Measurements from ENCODE around the gene NEAT1. TPM values are rescaled to one million over a fixed set of nuclear protein-coding genes. Genes with fewer than 3 reads are reported as not detected.

NEAT1 gene
- total and polyA plus RNA-seq, 9 of the 15 experiments (the other 6 are each of a cell fraction or from before 2014, with no cell fraction given) = 20.1 to 389 (median 62.8) TPM

DNA sequence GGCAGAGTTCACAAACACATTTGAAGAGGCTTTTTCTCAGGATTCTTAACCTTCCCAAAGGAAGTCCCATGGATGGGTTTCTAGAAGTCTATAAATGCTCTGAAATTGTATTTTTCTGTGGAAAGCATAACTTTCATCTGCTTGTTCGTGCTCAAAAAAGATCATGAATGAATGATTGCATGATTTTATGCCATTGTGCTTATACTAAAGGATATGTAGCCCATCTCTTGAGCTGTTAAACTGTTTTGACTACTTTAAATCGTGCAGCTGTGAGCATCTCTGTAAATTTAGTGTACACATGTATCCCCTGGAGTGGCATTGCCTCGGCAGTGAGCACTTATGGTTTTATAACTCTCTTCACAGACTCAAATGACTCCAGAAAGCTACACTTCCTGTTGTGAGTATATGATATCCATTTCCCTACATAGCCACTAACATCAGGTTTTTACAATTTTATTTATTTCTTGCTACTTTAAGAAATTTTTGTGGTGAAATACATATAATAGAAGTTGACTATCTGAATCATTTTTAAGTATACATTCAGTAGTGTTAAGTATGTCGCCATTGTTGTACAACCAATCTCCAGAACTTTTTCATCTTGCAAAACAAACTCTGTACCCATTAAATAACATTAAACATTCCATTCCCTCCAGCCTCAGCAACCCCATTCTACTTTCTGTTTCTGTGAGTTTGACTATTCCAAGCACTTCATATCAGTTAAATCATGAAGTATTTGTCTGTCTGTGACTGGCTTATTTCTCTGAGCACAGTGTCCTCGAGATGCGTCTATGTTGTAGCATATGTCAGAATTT, 8.0 kb downstream of the NEAT1 start (continued):
- TF ChIP-seq, protein P1, sequence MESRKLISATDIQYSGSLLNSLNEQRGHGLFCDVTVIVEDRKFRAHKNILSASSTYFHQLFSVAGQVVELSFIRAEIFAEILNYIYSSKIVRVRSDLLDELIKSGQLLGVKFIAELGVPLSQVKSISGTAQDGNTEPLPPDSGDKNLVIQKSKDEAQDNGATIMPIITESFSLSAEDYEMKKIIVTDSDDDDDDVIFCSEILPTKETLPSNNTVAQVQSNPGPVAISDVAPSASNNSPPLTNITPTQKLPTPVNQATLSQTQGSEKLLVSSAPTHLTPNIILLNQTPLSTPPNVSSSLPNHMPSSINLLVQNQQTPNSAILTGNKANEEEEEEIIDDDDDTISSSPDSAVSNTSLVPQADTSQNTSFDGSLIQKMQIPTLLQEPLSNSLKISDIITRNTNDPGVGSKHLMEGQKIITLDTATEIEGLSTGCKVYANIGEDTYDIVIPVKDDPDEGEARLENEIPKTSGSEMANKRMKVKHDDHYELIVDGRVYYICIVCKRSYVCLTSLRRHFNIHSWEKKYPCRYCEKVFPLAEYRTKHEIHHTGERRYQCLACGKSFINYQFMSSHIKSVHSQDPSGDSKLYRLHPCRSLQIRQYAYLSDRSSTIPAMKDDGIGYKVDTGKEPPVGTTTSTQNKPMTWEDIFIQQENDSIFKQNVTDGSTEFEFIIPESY (CRISPR knock-in tag; IDR thresholded peaks at IDR 0.05) = no peak
- TF ChIP-seq, protein P2, sequence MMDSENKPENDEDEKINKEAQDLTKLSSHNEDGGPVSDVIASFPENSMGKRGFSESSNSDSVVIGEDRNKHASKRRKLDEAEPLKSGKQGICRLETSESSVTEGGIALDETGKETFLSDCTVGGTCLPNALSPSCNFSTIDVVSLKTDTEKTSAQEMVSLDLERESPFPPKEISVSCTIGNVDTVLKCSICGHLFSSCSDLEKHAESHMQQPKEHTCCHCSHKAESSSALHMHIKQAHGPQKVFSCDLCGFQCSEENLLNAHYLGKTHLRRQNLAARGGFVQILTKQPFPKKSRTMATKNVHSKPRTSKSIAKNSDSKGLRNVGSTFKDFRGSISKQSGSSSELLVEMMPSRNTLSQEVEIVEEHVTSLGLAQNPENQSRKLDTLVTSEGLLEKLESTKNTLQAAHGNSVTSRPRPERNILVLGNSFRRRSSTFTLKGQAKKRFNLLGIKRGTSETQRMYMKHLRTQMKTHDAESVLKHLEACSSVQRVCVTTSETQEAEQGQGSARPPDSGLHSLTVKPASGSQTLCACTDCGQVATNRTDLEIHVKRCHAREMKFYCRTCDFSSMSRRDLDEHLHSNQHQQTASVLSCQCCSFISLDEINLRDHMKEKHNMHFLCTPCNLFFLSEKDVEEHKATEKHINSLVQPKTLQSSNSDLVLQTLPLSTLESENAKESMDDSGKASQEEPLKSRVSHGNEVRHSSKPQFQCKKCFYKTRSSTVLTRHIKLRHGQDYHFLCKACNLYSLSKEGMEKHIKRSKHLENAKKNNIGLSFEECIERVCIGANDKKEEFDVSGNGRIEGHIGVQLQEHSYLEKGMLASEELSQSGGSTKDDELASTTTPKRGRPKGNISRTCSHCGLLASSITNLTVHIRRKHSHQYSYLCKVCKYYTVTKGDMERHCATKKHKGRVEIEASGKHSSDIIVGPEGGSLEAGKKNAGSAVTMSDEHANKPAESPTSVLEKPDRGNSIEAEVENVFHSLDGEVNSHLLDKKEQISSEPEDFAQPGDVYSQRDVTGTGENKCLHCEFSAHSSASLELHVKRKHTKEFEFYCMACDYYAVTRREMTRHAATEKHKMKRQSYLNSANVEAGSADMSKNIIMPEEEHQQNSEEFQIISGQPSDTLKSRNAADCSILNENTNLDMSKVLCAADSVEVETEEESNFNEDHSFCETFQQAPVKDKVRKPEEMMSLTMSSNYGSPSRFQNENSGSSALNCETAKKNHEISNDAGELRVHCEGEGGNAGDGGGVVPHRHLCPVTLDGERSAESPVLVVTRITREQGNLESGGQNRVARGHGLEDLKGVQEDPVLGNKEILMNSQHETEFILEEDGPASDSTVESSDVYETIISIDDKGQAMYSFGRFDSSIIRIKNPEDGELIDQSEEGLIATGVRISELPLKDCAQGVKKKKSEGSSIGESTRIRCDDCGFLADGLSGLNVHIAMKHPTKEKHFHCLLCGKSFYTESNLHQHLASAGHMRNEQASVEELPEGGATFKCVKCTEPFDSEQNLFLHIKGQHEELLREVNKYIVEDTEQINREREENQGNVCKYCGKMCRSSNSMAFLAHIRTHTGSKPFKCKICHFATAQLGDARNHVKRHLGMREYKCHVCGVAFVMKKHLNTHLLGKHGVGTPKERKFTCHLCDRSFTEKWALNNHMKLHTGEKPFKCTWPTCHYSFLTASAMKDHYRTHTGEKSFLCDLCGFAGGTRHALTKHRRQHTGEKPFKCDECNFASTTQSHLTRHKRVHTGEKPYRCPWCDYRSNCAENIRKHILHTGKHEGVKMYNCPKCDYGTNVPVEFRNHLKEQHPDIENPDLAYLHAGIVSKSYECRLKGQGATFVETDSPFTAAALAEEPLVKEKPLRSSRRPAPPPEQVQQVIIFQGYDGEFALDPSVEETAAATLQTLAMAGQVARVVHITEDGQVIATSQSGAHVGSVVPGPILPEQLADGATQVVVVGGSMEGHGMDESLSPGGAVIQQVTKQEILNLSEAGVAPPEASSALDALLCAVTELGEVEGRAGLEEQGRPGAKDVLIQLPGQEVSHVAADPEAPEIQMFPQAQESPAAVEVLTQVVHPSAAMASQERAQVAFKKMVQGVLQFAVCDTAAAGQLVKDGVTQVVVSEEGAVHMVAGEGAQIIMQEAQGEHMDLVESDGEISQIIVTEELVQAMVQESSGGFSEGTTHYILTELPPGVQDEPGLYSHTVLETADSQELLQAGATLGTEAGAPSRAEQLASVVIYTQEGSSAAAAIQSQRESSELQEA (IDR thresholded peaks at IDR 0.05; ENCODE audit: low read depth) = no peak
- TF ChIP-seq FOXJ3 (CRISPR knock-in tag; IDR thresholded peaks at IDR 0.05) (no peak), ZNF174 (CRISPR knock-in tag; IDR thresholded peaks at IDR 0.05) (0 out of 2 replicates have a peak, but pooled peaks have one; percentile 22), SUPT5H (IDR thresholded peaks at IDR 0.05) (peak; percentile 11; the same call in 1 of the 2 replicates), PCBP1 (IDR thresholded peaks at IDR 0.05; ENCODE audit: low read depth, low read length, poor library complexity, severe bottlenecking) (no peak), ZNF384 (IDR thresholded peaks at IDR 0.05; ENCODE audit: low read depth, low read length) (no peak), STAT5A (IDR thresholded peaks at IDR 0.05; ENCODE audit: borderline replicate concordance, low read length) (no peak; the same call in 1 of the 2 replicates), RBFOX2 (IDR thresholded peaks at IDR 0.05; ENCODE audit: low read depth, low read length) (peak; percentile 49), ZNF780A (CRISPR knock-in tag; IDR thresholded peaks at IDR 0.05) (no peak), ZFP1 (CRISPR knock-in tag; IDR thresholded peaks at IDR 0.05) (no peak)
- TF ChIP-seq, protein P3, sequence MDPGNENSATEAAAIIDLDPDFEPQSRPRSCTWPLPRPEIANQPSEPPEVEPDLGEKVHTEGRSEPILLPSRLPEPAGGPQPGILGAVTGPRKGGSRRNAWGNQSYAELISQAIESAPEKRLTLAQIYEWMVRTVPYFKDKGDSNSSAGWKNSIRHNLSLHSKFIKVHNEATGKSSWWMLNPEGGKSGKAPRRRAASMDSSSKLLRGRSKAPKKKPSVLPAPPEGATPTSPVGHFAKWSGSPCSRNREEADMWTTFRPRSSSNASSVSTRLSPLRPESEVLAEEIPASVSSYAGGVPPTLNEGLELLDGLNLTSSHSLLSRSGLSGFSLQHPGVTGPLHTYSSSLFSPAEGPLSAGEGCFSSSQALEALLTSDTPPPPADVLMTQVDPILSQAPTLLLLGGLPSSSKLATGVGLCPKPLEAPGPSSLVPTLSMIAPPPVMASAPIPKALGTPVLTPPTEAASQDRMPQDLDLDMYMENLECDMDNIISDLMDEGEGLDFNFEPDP (CRISPR knock-in tag; IDR thresholded peaks at IDR 0.05) = no peak
- TF ChIP-seq, protein P4, sequence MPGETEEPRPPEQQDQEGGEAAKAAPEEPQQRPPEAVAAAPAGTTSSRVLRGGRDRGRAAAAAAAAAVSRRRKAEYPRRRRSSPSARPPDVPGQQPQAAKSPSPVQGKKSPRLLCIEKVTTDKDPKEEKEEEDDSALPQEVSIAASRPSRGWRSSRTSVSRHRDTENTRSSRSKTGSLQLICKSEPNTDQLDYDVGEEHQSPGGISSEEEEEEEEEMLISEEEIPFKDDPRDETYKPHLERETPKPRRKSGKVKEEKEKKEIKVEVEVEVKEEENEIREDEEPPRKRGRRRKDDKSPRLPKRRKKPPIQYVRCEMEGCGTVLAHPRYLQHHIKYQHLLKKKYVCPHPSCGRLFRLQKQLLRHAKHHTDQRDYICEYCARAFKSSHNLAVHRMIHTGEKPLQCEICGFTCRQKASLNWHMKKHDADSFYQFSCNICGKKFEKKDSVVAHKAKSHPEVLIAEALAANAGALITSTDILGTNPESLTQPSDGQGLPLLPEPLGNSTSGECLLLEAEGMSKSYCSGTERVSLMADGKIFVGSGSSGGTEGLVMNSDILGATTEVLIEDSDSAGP (CRISPR knock-in tag; IDR thresholded peaks at IDR 0.05) = no peak

Data from K562 (cell line).